ENCODE measurements around the gene FANCC. TPM values are rescaled to one million over a fixed set of nuclear protein-coding genes. Genes with fewer than 3 reads are reported as not detected.

FANCC gene
- total and polyA plus RNA-seq, 2 of the 8 experiments (the other 6 are each of a cell fraction or from before 2014, with no cell fraction given), result 7.8 to 15.2 TPM

DNA sequence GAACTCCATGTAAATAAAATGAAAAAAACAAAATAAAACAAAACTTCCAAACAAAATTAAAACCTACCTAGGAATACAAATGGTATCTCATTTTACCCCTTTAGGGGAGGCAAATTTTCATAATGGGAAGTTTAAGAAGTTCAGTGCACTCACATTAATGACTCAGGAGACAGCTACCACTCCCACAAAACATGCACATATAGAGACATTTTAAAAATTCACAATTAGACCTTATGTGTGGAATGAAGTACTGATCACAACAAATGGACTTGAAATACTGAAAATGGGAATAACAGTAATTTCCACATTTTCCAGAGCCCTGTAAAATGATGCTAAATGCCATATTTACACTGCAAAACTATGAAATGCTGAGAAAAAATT is 91.8 kb downstream of the FANCC start (continued):
- TF ChIP-seq CHD2 (IDR thresholded peaks at IDR 0.05; ENCODE audit: low read length) (no peak), CBX5 (IDR thresholded peaks at IDR 0.05; ENCODE audit: low read depth, low read length) (no peak), CBX8 (IDR thresholded peaks at IDR 0.05; ENCODE audit: borderline replicate concordance, low read depth, low read length) (no peak), NRF1 (IDR thresholded peaks at IDR 0.05; ENCODE audit: low read depth, low read length) (no peak), BRCA1 (IDR thresholded peaks at IDR 0.05; ENCODE audit: low read depth, low read length) (no peak)
- TF ChIP-seq, protein P1, sequence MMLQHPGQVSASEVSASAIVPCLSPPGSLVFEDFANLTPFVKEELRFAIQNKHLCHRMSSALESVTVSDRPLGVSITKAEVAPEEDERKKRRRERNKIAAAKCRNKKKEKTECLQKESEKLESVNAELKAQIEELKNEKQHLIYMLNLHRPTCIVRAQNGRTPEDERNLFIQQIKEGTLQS (IDR thresholded peaks at IDR 0.05; ENCODE audit: insufficient read depth, low read depth, low read length), result no peak
